GM19395 (cell line): ENCODE results near the gene GRID1.
"Not testable (repeated sequence)": the region's sequence is repeated elsewhere in the genome, so short reads cannot be mapped to it uniquely, and the experiment has no call there.

Experiments used
- ATAC-seq: cut with Tn5 transposase; IDR thresholded peaks from one replicate; pipeline ENCODE4 v1.9.1; 2021; ENCODE audit warnings: mild to moderate bottlenecking, moderate library complexity; ENCODE audit not compliant: unreplicated experiment

GRID1 gene

DNA sequence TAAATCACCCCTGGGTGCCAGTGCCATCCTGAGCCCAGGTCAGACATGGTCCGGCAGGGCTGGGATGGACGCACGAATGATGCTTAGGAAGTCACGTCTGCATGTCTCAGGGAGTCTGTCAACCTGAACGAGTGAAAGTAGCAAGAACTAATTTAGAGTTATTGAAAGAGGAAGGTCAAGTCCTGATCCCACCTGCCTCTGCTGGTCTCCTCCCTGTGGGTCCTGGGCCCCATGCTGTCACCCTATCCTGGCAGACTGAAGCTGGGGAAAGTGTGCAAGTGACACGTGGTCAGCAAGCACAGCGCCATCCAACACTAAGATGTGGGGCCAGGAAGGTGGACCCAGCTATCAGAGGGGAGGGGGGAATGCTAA lies 26.1 kb upstream of the GRID1 start:
- ATAC-seq, result peak; percentile 59

GRCh38 chr10:86391986-86392722 lies 25.6 kb upstream of the GRID1 start:
- ATAC-seq, result no peak

DNA sequence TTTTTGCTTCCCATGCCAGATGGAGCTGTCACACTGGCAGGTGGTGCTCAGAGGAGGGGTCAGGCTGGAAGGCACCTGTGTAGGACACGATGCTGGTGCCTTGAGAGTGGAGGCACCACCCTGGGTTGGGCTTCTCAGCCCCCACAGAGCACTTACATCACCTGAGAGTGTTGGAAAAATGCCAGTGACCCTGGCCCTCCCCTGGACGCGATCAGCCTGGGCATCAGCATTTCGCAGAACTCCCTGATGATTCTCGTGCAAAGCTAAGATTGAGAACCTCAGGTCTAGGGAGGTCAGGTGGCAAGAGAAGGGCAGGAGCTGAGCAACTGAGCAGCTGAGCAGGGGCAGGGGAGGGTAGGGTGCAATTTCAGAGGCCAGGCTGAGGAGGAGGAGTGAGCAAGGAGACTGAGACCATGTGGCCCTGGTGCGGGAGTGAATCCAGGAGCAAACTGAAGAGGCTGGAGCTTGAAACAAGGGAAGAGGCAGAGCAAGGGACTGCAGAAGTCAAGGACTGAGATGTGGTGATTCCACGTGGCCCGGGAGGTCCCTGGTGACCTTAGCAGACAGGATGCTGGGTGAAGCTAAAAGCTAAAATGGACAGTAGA lies 24.7 kb upstream of the GRID1 start:
- ATAC-seq, result no peak

DNA sequence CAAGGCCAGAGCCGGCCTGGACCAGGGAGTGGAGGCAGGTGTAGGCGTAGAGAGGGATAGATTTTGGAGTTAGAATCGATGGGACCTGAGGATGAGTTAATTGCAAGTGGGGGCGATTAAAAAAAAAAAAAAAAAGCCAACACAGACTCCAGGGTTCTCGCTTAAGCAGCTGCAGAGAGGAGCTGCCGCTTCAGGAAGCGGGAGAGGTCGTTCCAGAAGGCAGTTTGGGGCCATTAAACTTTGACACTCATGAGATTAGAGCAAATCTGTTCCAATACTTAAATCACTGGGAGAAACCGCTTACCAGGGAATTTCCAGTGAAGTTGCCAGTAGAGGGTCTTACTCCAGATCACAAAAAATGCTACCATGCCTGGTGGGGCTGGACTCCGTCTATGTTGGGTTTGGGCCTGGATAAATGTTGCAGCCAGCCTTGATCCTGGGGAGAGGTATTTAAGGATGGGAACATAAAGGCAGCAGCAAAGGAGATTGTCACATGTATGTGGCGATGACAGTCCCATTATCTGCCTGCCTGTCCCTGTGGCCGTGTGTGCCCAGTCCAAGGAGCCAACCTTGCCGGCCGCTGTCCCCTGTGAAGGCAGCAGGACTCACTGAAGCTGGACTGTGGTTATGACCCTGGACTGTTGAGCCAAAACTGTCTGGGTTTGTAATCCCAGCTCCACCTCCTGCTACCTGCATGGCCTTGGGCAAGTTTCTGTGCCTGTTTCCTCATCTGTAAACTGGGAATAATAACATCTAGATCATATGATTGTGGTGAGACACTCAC lies 23.9 kb upstream of the GRID1 start:
- no peak for ATAC-seq

DNA sequence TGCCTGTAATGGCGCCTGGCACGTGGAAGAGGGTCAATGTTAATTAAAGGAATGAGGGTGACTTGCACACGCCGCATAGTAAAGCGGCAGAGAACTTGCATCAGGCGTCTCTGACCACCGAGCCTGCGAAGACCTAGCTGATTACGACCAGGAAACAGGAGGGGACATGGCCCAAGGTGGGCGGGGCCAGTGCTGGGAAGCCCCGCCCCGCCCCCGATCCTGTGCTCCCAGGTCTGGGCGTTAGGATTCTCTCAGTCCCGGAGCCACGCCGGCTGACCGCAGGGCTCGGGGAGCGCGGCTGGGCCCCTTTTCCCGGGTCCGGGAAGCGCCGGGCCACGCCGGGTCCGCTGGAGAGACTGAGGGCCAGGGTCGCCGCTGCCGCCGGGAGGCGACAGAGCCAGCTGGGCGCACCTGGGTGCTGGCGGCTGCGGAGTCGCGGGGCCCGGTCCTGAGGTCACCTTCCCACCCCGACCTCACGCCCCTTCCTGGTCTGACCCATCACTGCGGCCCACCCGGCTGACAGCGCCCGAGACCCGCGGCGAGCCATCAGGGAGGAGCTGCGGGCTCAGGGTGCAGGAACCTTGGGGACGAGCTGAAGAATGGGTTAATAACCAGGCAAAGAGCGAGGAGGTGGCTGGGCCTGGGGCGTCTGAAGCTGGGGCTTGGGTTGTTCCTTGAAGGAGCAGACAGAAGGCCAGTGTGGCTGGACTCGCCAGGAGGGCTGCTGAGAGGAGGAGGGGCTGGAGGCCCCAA lies 23.0 kb upstream of the GRID1 start:
- ATAC-seq, result peak; percentile 74

GRCh38 chr10:86389109-86389440 lies 22.5 kb upstream of the GRID1 start:
- not testable (repeated sequence) for ATAC-seq

- ATAC-seq, result no peak
Observed at GRCh38 chr10:86388119-86388704, 21.6 kb upstream of the GRID1 start.

- no peak for ATAC-seq
Observed at GRCh38 chr10:86387178-86387794, 20.7 kb upstream of the GRID1 start.

DNA sequence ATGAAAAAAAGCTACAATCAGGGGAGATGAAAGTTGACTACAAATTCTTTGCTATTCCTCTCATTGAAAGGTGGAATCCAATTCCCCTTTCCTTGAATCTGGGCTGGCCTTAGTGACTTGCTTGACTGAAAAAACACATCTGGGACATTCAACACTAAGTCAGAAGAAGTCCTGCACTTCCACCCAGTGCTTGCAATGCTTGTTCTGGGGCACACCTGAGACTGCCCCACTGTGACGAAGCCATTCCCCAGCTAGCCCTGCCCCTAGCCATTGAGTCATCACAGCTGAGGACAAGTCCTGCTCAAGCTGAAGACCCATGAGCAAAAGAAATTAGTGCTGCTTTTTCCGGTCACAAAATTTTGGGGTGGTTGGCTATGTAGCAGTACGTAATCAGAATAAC lies 19.2 kb upstream of the GRID1 start:
- no peak for ATAC-seq

DNA sequence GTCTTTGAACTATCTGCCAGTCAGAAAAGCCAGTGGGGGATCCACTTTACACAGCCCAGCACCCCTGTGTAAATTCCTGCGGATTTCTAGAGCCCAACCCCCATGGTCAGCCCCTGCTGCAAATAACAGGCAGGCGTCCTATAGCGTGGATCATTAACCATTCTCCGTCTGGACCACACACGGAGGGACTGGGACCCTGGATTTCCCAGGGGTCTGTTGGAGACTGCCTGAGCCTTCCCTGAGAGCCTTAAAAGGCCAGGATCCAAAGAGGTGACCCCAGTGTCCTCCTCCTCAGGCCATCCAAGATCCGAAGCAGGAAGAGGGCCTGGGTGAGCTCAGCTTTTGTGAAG lies 11.2 kb upstream of the GRID1 start:
- ATAC-seq, result peak; percentile 4

DNA sequence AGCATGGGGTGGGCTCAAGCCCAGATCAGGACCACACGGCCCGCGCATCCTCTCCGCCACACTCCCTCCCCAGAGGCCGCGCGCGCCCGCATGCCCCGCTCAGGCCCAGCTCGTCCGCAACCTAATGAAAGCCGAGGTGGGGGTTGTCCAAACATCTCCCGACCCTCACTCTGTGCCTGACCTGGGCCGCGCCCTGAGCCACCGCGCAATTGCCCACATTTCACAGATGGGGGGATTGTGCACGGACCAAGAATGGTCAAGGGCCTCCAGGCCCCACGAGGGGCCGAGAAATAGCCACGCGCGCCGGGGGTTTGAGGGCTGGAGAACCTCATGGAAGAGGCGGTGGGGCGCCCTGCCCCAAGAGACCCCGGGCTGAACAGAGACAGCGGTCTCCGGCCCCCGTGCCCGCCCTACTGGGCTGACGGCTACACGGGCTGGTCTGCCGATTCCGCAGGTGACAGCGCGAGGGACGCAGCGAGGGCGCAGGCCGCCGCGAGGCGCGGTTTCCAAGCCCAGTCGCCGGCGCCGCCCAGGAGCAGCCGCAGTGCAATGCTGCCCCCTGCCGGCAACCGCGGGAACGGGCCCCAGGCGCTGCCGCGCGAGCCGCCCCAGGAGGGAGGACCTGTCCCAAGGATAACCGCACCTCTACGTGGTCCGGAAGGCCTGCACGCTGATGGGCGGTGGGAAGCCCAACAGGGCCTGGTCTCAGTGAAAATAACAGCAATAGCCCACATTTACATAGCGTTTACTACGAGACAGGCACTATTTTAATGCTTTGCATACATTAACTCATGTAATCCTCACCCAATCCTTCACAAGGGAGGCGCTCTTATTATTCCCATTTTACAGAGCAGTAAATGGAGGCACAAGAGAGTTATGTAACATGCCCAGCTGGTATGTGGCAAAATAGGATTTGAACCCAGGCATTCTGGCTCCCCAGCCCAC lies 10.5 kb upstream of the GRID1 start:
- ATAC-seq, result peak; percentile 96

- no peak for ATAC-seq
Observed at GRCh38 chr10:86376403-86376802, 9.8 kb upstream of the GRID1 start.

- ATAC-seq, result no peak
Observed at GRCh38 chr10:86375204-86375603, 8.6 kb upstream of the GRID1 start.

GRCh38 chr10:86374664-86375063 lies 8.1 kb upstream of the GRID1 start:
- ATAC-seq, result no peak

GRCh38 chr10:86373828-86374227 lies 7.2 kb upstream of the GRID1 start:
- no peak for ATAC-seq

GRCh38 chr10:86373251-86373650 lies 6.7 kb upstream of the GRID1 start:
- no peak for ATAC-seq

- no peak for ATAC-seq
Observed at GRCh38 chr10:86372784-86373239, 6.2 kb upstream of the GRID1 start.

DNA sequence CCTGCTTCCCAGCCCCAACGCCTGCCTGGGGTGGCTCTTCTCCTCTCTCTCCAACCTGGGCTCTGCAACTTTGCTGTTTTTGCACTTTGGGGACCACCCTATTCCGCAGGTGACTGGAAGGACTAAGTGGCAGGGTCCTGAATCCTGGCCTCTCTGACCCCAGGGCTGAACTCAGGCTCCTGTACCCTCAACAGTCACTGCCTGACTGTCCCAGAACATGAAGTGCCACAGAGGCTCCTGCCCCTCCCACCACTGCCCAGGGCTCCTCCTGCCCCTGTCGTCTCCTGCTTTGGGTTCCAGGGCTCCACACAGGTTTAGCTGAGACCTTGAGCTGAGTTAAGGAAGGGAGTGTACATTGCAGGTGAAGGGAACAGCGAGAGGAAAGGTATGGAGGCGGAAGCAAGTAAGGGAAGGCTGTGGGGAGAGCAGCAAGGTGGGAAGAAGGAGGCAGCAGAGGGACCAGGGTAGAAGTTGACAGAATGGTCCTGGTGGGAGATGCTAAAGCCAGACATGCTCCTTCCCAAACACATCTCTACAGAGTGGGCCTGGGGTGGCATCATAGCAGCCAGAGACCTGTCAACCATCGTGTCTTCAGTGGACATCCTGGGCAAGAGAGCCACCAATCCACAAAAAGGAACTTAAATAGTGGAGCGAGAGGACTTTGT lies 5.7 kb upstream of the GRID1 start:
- ATAC-seq, result no peak

DNA sequence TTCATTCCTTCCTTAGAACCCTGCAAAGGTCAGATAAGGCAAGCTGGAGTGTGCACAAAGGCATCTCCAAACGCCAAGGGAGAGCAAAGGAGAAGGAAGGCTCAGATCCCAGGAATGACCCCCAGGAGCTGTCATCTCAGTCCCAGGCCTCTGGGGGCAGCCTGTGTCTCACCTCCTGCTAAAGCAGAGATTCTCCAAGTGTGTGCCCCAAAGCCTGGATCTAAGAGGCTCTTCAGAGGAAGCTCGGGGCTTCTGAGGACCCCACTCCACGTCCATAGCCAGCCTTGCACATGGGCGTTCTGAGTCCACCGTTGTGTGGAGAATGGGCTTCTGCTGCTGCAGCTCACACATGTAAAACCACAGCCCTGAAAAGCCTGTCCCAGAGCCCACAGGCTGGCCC lies 5.1 kb upstream of the GRID1 start:
- no peak for ATAC-seq
